ENCODE results near the gene CHRDL2.

GRCh38 chr11:74729397-74729796, 1.8 kb downstream of the CHRDL2 start:
- TF ChIP-seq POLR2A (IDR thresholded peaks at IDR 0.05) = no peak
- no peak for TF ChIP-seq CTCF (IDR thresholded peaks at IDR 0.05)
